Mucosa of descending colon (tissue), 3 donors: ENCODE results near the gene FNDC3B. TPM values are rescaled to one million over a fixed set of nuclear protein-coding genes. Genes with fewer than 3 reads are reported as not detected.
"Not testable (repeated sequence)": the region's sequence is repeated elsewhere in the genome, so short reads cannot be mapped to it uniquely, and the experiment has no call there.

Experiments used
- ATAC-seq: fragments of 200-7000 bp; cut with Tn5 transposase; one replicate; pipeline ENCODE4 v1.9.1; 2020; ENCODE audit warnings: mild to moderate bottlenecking, moderate library complexity
- DNase-seq, 3 donors: peaks; one replicate each; pipeline ENCODE4 v3.0.0-alpha.2; 2020
- H3K36me3 ChIP-seq: fragments of 200-600 bp; one replicate; pipeline ENCODE4 v1.8.0; 2021; ENCODE audit warnings: low read depth, mild to moderate bottlenecking
- H3K4me1 ChIP-seq: fragments of 200-600 bp; one replicate; pipeline ENCODE4 v1.8.0; 2021; ENCODE audit warnings: low read depth, mild to moderate bottlenecking
- H3K4me3 ChIP-seq: fragments of 200-600 bp; one replicate; pipeline ENCODE4 v1.8.0; 2021; ENCODE audit warnings: mild to moderate bottlenecking
- H3K9me3 ChIP-seq: fragments of 200-600 bp; one replicate; pipeline ENCODE4 v1.8.0; 2021; ENCODE audit warnings: mild to moderate bottlenecking
- CTCF ChIP-seq: fragments of 200-600 bp; IDR thresholded peaks from one replicate; pipeline ENCODE4 v1.8.0; 2022; ENCODE audit warnings: antibody characterized with exemption, mild to moderate bottlenecking
- intact Hi-C, 2 donors: fragments of 100-400 bp; cut with DNase I in 1 of 2; cut with micrococcal nuclease in 1 of 2; formaldehyde crosslinking; loops; one replicate each; pipeline versions ENCODE4 v1.11.0 to v1.11.1; 2022; cut with DNase I, micrococcal nuclease
- total RNA-seq, 3 donors: library from RNA; stranded (reverse); fragmentation: NEBNext Ultra II Directional in 2 of 3; extraction: Animal tissue kit (Norgen Biotek cat#: 25700) in 2 of 3; gene quantifications; one replicate each; pipeline versions ENCODE4 v1.2.1 to v1.2.4, GENCODE V29; 2021 to 2023
- donor health status: DM: no; HTN: no; CAD: no; lungs with moderate emphysema.
- donor health status: DM: no; HTN: no; CAD: no.
- donor health status: DM: no; HTN: yes; CAD: no.

The FNDC3B gene
- total RNA-seq, 3 donors from 2014 or later = 107 to 132 (median 126) TPM

DNA sequence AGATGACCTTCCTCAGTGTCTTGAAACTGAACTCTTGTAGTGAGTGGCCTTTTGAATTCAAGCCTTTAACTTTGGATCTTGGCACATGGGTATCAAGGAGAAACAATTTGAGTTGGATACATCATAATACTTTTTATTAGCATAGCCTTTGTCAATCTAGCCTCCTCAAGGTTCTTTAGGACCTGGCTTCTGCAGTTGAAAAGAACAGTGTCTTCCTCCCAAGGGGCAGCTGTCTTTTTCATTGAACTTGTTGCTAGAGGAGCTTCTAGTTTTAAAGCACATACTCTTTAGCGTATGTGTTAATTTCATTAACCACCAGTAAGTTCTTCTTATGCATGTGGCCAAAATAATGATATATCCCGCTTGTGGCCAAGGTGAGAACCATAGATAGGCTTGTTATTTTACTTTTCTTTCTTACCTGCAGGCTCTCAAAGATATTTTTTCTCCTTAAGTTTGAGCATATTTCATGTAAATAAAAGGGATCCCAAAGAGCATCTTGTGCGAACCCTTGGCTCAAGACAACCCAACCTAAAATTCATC lies 325.7 kb downstream of the FNDC3B start:
- DNase-seq = no peak
- no peak for ATAC-seq
- intact Hi-C loops = no loop called here
- peaks cover 5% of the 10 kb centered on the region for H3K36me3 ChIP-seq
- TF ChIP-seq CTCF = no peak
- H3K9me3 ChIP-seq = no peaks in the 10 kb centered on the region
- H3K4me1 ChIP-seq = no peaks in the 10 kb centered on the region
- no peak overlapping the region for H3K4me3 ChIP-seq

GRCh38 chr3:172367205-172368105 lies 328.1 kb downstream of the FNDC3B start:
- DNase-seq = no peak
- Histone ChIP-seq H3K4me1 (no peaks in the 10 kb centered on the region), H3K9me3 (no peaks in the 10 kb centered on the region), H3K4me3 (no peak overlapping the region), H3K36me3 (peaks cover 5% of the 10 kb centered on the region)
- no peak for TF ChIP-seq CTCF
- ATAC-seq = no peak
- intact Hi-C loops = no loop called here

- H3K36me3 ChIP-seq, intact Hi-C loops, H3K4me1 ChIP-seq, DNase-seq, ATAC-seq, H3K4me3 ChIP-seq, H3K9me3 ChIP-seq: not testable (repeated sequence)
Observed at GRCh38 chr3:172368556-172368955, 329.2 kb downstream of the FNDC3B start.

GRCh38 chr3:172369590-172370259 lies 330.3 kb downstream of the FNDC3B start:
- no peaks in the 10 kb centered on the region for H3K4me1 ChIP-seq
- TF ChIP-seq CTCF = no peak
- no peak overlapping the region for H3K4me3 ChIP-seq
- no peaks in the 10 kb centered on the region for H3K9me3 ChIP-seq
- ATAC-seq (no peak), DNase-seq (no peak)
- intact Hi-C loops = no loop called here
- no peaks in the 10 kb centered on the region for H3K36me3 ChIP-seq

DNA sequence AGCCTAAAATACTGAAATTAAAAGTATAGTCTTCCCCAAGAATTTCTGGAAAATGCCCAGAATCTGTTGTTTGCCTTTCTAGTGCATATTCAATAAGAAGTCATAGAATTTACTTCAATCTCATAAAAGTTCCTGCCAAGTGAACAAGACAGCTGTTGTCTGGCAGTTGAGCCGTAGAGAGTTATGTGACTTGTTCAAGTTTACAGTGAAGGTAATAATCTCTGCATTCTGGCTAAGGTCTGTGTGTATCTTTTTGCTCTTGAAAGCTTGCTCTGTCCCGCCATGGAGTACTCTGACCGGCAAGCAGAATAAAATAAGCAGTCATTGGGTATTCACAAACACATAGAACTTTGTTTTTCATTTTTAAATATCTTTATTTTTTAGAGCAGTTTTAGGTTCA lies 331.0 kb downstream of the FNDC3B start:
- no peak for TF ChIP-seq CTCF
- DNase-seq (peak in 1 of 3 donors; percentile 27), ATAC-seq (peak; percentile 82)
- Histone ChIP-seq H3K4me1 (no peaks in the 10 kb centered on the region), H3K36me3 (no peaks in the 10 kb centered on the region), H3K9me3 (no peaks in the 10 kb centered on the region), H3K4me3 (no peak overlapping the region)
- intact Hi-C loops = no loop called here

- TF ChIP-seq CTCF = no peak
- Histone ChIP-seq H3K36me3 (no peaks in the 10 kb centered on the region), H3K9me3 (no peaks in the 10 kb centered on the region), H3K4me3 (no peak overlapping the region), H3K4me1 (no peaks in the 10 kb centered on the region)
- DNase-seq (no peak), ATAC-seq (no peak)
- intact Hi-C loops = no loop called here
Observed at GRCh38 chr3:172371544-172371943, 332.2 kb downstream of the FNDC3B start.
